Natural killer cell (primary cell): ENCODE results near the gene SCNN1A. TPM values are rescaled to one million over a fixed set of nuclear protein-coding genes. Genes with fewer than 3 reads are reported as not detected.

ENCODE experiments used
- ATAC-seq, 3 donors: fragments of 150-1000 bp in 2 of 3; fragments of 200-7000 bp in 1 of 3; cut with Tn5 transposase; 1 replicate in 1 of 3; 2 replicates in 2 of 3; pipeline ENCODE4 v1.10.0; 2021; ENCODE audit warnings: mild to moderate bottlenecking in 2 of 3, moderate library complexity in 2 of 3
- DNase-seq, 2 donors: peaks; one replicate each; pipeline versions ENCODE4 v3.0.0 to v3.0.0-alpha.2; 2013 to 2021; ENCODE audit warnings: mixed read lengths in 1 of 2
- H3K27ac ChIP-seq: one replicate; pipeline ENCODE4 v1.5.1; 2013; ENCODE audit warnings: mild to moderate bottlenecking, low read length
- H3K27me3 ChIP-seq: one replicate; pipeline ENCODE4 v1.6.1; 2013; ENCODE audit warnings: low read length; ENCODE audit not compliant: control insufficient read depth, insufficient read depth
- H3K36me3 ChIP-seq: one replicate; pipeline ENCODE4 v1.6.1; 2013; ENCODE audit warnings: low read length; ENCODE audit not compliant: control insufficient read depth, insufficient read depth
- H3K4me1 ChIP-seq: one replicate; pipeline ENCODE4 v1.6.1; 2013; ENCODE audit warnings: low read length; ENCODE audit not compliant: control insufficient read depth, insufficient read depth
- H3K4me3 ChIP-seq: one replicate; pipeline ENCODE4 v1.5.1; 2013; ENCODE audit warnings: low read length
- H3K9me3 ChIP-seq: one replicate; pipeline ENCODE4 v1.6.1; 2013; ENCODE audit warnings: low read length; ENCODE audit not compliant: control insufficient read depth, insufficient read depth
- H3K27ac Mint-ChIP-seq, 2 donors: one replicate each; pipeline ENCODE4 v1.8.0; 2022; ENCODE audit warnings: mild to moderate bottlenecking in 2 of 2, mixed read lengths in 2 of 2, moderate library complexity in 1 of 2
- H3K27me3 Mint-ChIP-seq, 2 donors: one replicate each; pipeline ENCODE4 v1.8.0; 2022; ENCODE audit warnings: low read depth in 2 of 2, mixed read lengths in 2 of 2
- H3K36me3 Mint-ChIP-seq: one replicate; pipeline ENCODE4 v1.8.0; 2022; ENCODE audit warnings: mixed read lengths
- H3K4me1 Mint-ChIP-seq, 2 donors: one replicate each; pipeline ENCODE4 v1.8.0; 2022; ENCODE audit warnings: mixed read lengths in 2 of 2
- H3K4me3 Mint-ChIP-seq: one replicate; pipeline ENCODE4 v1.8.0; 2022; ENCODE audit warnings: mild to moderate bottlenecking, moderate library complexity, mixed read lengths
- H3K9me3 Mint-ChIP-seq, 2 donors: one replicate each; pipeline ENCODE4 v1.8.0; 2022; ENCODE audit warnings: mixed read lengths in 2 of 2
- CTCF ChIP-seq: fragments of 200-600 bp; IDR thresholded peaks from one replicate; pipeline ENCODE4 v1.8.0; 2022; ENCODE audit warnings: antibody characterized with exemption
- WGBS: methylation state at CpG from one replicate; pipeline ENCODE4 v1.1.7; 2013; ENCODE audit warnings: missing lambda C conversion rate; ENCODE audit not compliant: insufficient coverage; 5-methylcytosine and 5-hydroxymethylcytosine counted together
- intact Hi-C: fragments of 100-400 bp; cut with micrococcal nuclease; formaldehyde crosslinking; loops from one replicate; pipeline ENCODE4 v1.14.2; 2022
- total RNA-seq, 4 donors: library from RNA; stranded (reverse); fragments of 120-200 nt in 1 of 4; gene quantifications; one replicate each; pipeline versions ENCODE4 v1.2.3 to v1.2.4, GENCODE V29; 2013 to 2022

SCNN1A gene
- total RNA-seq, 3 donors from 2014 or later (not counting 1 experiment from before 2014, with no cell fraction given) = 1.5 to 3.0 (median 1.5) TPM

- no peak overlapping the region for H3K4me3 ChIP-seq
Measured at GRCh38 chr12:6399884-6400644, 24.7 kb upstream of the SCNN1A start.

GRCh38 chr12:6396031-6396430 lies 20.7 kb upstream of the SCNN1A start:
- no peak for DNase-seq
- no peak for ATAC-seq
- no peaks in the 10 kb centered on the region for H3K4me1 Mint-ChIP-seq
- intact Hi-C loops = no loop called here
- Histone ChIP-seq H3K4me3 (no peak overlapping the region), H3K36me3 (no peaks in the 10 kb centered on the region), H3K4me1 (no peaks in the 10 kb centered on the region), H3K9me3 (no peaks in the 10 kb centered on the region), H3K27ac (no peak overlapping the region), H3K27me3 (no peaks in the 10 kb centered on the region)
- no peaks in the 10 kb centered on the region for H3K36me3 Mint-ChIP-seq
- no peak overlapping the region for H3K27ac Mint-ChIP-seq
- H3K9me3 Mint-ChIP-seq = no peaks in the 10 kb centered on the region
- WGBS = 95% methylated on average over 2 of the region's 2 CpGs
- TF ChIP-seq CTCF = no peak
- no peaks in the 10 kb centered on the region for H3K27me3 Mint-ChIP-seq
- H3K4me3 Mint-ChIP-seq = no peak overlapping the region

More at GRCh38 chr12:6399884-6400644, 24.7 kb upstream of the SCNN1A start:
- Histone ChIP-seq H3K27me3 (no peaks in the 10 kb centered on the region), H3K4me1 (no peaks in the 10 kb centered on the region), H3K9me3 (no peaks in the 10 kb centered on the region), H3K27ac (no peak overlapping the region), H3K36me3 (no peaks in the 10 kb centered on the region)
- Mint-ChIP-seq H3K4me3 (no peak overlapping the region), H3K27me3 (no peaks in the 10 kb centered on the region), H3K4me1 (no peaks in the 10 kb centered on the region), H3K9me3 (no peaks in the 10 kb centered on the region), H3K27ac (no peak overlapping the region), H3K36me3 (no peaks in the 10 kb centered on the region)
- 98% methylated on average over 3 of the region's 7 CpGs for WGBS
- TF ChIP-seq CTCF = no peak
- ATAC-seq (no peak), DNase-seq (no peak)
- intact Hi-C loops = no loop called here

GRCh38 chr12:6394398-6394797 lies 19.0 kb upstream of the SCNN1A start:
- Histone ChIP-seq H3K36me3 (no peaks in the 10 kb centered on the region), H3K27me3 (no peaks in the 10 kb centered on the region), H3K9me3 (no peaks in the 10 kb centered on the region), H3K27ac (no peak overlapping the region), H3K4me3 (no peak overlapping the region), H3K4me1 (no peaks in the 10 kb centered on the region)
- Mint-ChIP-seq H3K4me1 (no peaks in the 10 kb centered on the region), H3K27ac (no peak overlapping the region), H3K36me3 (no peaks in the 10 kb centered on the region), H3K9me3 (no peaks in the 10 kb centered on the region), H3K4me3 (no peak overlapping the region), H3K27me3 (no peaks in the 10 kb centered on the region)
- no peak for DNase-seq
- WGBS = 92% methylated on average over 8 of the region's 8 CpGs
- no peak for TF ChIP-seq CTCF
- ATAC-seq = no peak
- intact Hi-C loops = no loop called here

GRCh38 chr12:6393109-6393508 lies 17.7 kb upstream of the SCNN1A start:
- Histone ChIP-seq H3K27me3 (no peaks in the 10 kb centered on the region), H3K36me3 (no peaks in the 10 kb centered on the region), H3K4me1 (no peaks in the 10 kb centered on the region), H3K9me3 (no peaks in the 10 kb centered on the region), H3K27ac (no peak overlapping the region), H3K4me3 (no peak overlapping the region)
- no peaks in the 10 kb centered on the region for H3K27me3 Mint-ChIP-seq
- DNase-seq = no peak
- H3K27ac Mint-ChIP-seq = no peak overlapping the region
- intact Hi-C loops = no loop called here
- TF ChIP-seq CTCF = no peak
- no peak for ATAC-seq
- H3K9me3 Mint-ChIP-seq = no peaks in the 10 kb centered on the region
- H3K36me3 Mint-ChIP-seq = no peaks in the 10 kb centered on the region
- H3K4me3 Mint-ChIP-seq = no peak overlapping the region
- H3K4me1 Mint-ChIP-seq = peaks cover 0 to 6% of the 10 kb centered on the region in 2 donors
- 92% methylated on average over 6 of the region's 7 CpGs for WGBS
